Measurements from ENCODE around the gene FOXRED2.
A peak's percentile ranks its signal among the peaks of the same experiment; 100 is the strongest.
"Not testable (repeated sequence)": the region's sequence is repeated elsewhere in the genome, so short reads cannot be mapped to it uniquely, and the experiment has no call there.

Gene FOXRED2

DNA sequence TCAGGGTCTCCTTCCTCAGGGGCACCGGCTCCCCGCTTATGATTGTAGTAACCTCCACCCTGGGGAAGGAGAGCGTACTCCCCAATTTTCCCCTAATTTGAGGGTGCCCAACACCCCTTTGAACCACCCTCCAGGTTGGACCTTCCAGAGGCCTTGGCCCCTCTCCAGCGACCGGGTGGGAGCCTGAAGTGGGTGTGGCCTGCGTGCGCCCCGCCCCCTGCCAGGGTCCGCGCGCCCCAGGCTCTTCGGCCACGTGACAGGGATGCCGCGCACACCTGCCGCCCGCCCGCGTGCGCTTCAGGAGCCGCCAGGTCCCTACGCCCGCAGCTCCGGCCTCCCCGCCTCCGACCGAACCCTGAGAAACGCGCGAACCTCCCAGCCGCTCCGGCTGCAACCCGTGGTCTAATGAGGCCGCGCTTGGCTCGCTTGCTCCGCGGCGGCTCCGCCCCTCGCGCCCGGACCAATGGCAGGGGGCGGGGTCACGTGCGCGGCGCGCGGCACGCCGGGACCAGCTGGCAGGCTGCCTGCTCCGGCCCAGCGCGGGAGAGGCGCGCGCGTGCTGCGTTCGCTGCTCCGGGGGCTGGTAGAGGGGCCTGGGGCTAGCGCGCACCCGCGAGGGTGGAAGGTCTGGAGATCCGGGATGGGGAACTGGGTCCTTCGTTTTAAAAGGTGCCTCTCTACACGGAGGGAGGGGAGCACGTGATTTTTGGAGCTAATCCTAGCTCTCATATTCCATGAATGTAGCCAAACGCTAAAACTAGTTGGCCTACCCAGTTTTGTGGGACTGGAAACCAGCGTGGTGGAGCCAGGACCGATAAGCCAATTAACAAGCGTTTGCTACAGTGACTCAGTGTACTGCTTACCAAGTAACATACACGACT lies at the start of gene FOXRED2:
FOXRED2 (minus strand) TSS at position 404 of the 881 bp plus-strand sequence. CDS start 618 bp downstream, outside the sequence.
- peak; percentile 71 to 75 for DNase-seq (ENCODE audit: low read depth in 2 of 2)

DNA sequence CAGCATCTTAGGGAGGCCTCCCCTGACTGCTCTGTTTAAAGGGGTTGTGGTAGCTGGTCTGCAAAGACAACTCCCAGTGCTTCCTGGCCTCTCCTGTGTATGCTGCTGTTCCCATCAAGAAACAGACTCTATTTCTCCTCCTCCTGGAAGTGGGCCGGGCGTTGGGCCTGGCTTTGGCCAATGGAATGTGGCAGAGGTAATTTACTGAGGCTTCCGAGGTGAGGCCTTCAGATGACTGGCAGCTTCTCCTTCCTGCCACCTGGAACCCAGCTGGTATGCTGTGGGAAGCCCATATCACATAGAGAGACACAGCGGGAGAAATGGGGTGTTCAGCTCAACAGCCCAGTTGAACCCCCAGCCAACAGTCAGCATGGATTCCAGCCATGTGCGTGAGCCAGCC lies 47.3 kb upstream of the FOXRED2 start:
- no peak for DNase-seq (ENCODE audit: low read depth in 2 of 2)

DNA sequence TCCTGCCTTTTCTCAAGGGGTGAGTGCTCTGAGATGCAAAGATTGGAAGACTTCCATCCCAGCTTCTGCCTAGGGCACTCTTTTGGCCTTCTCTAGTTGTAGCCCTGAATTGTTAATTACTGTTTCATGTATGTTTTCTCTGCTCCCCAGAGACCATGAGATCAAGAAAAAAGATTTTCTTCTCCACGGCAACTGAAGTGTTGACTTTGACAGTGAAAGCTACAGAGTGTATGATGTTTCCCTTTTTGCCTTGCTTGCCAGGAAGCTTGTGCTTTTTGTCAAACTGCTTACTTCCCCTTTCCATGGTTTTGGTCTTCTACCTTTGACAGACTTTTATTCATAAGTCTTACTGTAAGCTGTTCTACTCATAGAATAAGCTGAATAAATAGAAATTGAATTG lies 45.4 kb upstream of the FOXRED2 start:
- no peak for DNase-seq (ENCODE audit: low read depth in 2 of 2)

DNA sequence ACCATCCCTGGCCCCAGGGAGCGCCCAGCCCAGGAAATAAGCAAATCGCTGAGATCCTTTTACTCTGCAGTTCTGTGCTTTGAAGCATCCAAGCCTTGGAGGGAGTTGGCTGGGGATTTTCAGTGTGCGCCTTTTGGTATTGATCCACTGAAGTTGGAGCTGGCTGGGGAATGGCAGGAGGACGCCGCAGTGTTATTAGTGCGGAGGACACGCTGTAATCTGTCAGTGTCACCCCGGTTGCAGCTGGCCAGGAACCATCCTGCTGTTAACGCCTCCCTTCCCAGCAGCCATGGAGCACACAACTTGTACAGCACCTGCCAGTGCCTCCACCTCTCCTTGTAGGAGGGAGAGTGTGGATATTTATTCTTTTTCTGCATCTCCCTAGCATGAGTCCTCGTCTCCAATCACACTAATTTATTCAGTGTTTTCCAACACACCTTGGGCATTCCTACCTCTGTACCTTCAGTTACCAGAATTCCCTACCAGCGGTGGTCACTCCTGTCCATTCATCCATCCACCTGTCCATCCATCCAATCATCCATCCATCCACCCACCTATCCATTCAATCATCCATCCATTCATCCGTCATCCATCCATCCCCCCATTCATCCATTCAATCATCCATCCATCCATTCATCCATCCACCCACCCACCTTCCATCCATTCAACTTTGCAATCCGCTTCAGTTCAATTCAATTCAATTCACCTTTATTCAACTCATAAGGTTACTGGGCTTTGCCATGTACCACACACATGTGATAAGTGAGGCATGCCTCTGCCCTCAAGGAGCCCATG lies 44.1 kb upstream of the FOXRED2 start:
- DNase-seq (ENCODE audit: low read depth in 2 of 2), result no peak

DNA sequence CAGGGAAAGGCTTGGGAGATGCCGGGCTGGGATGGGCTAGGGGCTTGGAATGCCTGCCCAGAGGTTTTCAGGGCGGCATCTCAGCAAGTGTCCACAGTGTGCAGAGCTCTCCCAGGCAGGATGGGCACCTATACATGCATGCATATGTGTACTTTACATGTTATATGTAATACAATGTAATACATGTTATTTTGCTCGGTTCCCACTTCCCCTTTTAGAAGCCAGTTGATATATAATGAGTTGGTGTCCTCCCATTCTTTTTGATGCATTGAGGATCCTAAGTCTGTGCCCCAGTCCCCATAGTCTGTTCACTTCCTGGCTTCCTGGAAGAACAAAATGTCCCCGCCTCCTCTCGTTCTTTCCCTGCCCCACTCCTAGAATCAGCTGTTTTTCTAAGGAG lies 42.2 kb upstream of the FOXRED2 start:
- no peak for DNase-seq (ENCODE audit: low read depth in 2 of 2)

DNA sequence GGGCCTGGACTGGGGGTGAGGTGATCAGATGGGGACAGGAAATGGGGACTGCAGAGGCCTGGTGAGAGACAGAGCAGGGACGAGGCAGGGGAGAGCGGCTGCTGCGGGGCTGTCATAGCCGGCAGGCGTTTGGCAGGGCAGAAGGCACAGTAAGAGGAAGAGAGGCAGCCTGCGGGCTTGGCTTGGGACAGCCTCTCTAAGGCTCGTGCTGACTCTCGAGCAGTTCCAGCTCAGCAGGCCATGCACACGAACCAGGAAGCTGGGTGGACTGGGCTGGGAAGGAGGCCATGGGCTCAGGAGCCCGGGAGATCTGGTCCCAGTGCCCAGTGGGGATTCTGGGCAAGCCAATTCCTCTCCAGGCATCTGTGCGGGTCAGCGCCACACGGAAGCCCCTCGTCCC lies 41.8 kb upstream of the FOXRED2 start:
- DNase-seq (ENCODE audit: low read depth in 2 of 2), result no peak

DNA sequence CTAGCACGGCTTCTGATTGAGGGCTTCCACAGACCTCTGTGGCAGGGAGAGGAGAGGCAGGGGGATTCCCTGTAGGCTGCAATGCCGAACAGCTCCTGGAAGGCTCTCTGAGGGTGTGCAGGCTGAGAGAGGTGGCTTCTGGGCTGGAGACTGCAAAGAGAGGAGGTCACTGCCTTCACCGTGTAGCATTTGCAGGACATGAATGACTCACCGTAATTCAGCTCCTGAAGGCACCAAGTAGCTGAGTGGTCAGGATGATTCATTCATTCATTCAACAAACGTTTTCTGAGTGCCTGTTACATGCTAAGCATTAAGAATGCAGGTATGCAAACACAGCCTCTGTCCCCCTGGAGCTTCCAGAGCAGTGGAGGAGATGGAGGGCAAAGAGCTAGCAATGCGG lies 40.1 kb upstream of the FOXRED2 start:
- no peak for DNase-seq (ENCODE audit: low read depth in 2 of 2)

DNA sequence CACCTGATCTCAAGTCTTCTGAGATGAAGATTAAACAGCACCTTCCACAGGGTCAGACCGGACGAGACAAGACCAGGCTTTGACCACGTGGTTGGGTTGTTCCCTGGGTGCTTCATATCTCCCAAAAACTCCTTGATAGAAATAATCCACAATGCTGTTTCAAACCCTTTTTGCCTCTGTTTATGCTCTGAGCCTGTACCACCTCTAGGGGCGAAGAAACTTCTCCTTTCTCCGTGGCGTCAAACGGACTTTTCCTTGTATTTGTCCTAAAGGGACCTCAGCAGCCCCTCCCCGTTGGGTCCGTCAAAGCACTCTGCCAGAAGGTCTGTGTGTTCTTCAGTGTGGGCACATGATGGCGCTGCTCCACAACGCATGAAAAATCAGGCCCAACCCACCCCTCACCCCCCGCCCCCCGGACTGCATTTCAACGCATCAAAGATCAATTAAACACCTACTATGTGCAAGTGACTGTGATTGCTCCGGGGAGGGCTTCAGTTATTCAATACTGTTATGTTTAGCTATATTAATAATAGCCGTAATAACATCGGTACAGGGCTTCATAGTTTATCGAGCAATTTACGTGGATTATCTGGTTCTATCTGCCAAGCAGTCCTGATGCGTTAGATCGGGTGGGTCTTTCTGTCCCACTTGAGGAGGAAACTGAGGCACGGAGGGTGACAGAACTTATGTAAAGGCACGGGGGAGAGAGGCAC lies 39.4 kb upstream of the FOXRED2 start:
- DNase-seq (ENCODE audit: low read depth in 2 of 2), result no peak

DNA sequence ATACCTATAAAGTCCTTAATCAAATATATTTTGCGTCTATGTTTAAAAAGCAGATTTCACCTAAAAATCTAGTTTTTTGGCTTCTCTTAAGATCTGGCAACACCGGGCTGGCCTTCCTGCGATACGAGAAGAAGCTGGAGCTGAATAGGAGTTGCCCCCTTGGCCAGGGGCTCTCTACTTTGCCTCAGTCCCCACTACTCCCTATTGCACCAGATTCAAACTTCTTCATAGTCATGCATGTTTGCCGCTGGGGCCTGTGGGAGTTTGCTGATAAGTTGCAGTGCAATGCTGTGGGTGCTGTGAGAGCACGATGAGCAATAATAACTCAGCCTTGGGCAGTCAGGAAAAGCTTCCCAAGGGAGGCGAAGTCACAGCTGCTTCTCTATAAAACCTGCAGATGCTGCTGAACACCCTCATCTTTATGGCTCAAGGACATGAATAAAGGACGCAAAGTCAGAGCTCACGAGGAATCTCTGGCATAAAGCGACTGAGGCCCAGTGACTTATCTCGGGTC lies 37.3 kb upstream of the FOXRED2 start:
- DNase-seq (ENCODE audit: low read depth in 2 of 2), result no peak

DNA sequence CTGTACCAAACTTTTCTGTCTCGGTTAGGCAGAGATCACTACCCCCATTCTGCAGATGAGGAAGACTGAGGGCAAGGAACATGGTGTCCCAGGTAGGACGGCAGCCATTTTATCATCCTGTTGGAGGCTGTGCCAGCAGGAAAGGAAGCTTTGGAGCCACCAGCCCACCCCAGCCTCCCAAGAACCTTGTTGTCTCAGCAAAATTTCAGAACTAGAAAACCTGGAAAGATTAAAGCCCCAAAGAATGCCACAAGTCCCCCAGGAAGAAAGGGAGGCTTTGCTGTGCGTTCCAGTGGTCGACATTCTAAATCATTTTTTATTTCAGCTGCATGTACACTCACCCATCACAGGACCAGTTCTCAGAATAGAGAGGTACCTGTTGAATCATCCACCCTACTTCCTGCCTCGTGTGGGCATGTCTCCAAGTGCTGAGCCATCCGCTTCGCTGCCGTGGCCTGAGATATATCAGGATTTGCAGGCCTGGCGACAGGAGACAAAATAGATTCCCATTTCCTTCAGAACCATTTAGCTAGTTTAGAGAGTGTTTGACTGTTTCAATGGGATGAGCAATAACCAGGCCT lies 35.1 kb upstream of the FOXRED2 start:
- no peak for DNase-seq (ENCODE audit: low read depth in 2 of 2)

DNA sequence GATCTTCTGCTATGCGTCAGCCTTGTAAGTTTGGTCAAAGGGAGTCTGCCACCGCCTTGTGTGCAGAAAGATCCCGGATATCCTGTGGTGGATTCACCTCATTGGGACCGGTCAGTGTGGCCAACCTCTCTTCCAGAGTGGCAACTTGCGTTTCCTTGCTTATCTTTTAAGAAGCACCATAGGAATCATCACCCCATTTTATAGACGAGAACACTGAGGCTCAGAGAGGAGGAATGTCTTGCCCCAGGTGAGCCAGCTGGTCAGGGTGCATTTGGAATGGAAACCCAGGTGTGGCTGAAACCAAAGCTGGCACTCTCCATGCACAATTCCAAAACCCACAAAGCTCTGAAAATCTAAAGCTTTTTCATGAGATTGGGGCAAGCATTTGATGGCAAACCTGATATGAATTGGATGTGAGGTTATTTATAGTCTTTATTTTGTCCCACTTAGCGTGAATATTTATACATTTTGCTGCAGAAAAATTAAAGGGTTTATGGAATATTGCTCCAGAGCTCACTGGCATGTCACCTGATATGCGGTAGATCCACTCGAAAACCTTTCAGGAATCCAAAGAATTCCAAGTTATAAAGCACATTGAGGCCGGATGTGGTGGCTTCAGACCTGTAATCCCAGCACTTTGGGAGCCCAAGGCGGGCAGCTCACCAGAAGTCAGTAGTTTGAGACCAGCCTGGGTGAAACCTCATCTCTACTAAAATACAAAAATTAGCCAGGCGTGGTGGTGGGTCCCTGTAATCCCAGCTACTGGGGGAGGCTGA lies 34.2 kb upstream of the FOXRED2 start:
- DNase-seq (ENCODE audit: low read depth in 2 of 2), result no peak

DNA sequence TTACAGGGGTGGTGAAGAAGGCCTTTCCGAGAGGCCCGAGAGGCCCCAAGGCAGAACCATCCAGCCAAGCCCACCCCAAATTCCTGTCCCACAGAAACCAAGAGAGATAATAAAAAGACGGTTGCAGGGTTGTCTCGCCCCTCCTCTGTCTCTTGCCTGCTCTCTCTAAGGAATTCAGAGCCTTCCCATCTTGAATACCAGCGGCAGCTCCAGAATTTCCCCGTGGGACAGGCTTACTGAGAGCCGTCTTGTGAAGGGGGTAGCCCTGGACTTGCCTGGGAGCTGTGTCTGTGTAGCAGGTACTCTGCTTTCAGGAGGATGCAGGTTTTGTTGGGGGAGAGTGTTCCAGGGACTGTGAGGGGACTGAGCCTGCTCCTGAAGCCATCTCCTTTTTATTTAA lies 31.7 kb upstream of the FOXRED2 start:
- no peak for DNase-seq (ENCODE audit: low read depth in 2 of 2)

DNA sequence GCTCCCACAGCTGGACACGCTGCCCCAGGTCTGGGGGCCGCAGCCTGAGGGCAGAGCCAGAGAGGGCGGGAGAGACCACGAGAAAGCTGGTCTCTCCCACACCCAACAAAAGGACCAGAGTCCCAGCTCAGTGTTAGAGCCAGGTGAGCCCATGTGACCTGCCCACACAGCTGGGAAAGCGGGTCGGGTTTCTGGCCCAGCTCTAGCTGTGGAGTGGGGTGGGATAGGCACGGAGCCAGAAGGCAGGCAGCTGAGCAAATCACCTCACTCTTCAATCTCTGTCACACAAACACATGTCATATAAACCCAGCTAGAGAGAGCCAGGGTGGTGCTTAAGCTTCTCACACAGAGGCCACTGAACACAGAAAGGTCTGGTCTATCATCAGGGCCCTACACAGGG lies 29.9 kb upstream of the FOXRED2 start:
- no peak for DNase-seq (ENCODE audit: low read depth in 2 of 2)

DNA sequence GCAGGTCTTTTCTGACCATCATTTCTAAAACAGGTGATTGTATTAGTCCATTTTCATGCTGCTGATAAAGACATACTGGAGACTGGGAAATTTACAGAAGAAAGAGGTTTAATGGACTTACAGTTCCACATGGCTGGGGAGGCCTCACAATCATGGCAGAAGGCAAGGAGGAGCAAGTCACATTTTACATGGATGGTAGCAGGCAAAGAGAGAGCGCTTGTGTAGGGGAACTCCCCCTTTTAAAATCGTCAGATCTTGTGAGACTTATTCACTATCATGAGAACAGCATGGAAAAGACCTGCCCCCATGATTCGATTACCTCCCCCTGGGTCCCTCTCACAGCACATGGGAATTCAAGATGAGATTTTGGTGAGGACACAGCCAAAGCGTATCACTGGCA lies 26.5 kb upstream of the FOXRED2 start:
- not testable (repeated sequence) for DNase-seq (ENCODE audit: low read depth in 2 of 2)

DNA sequence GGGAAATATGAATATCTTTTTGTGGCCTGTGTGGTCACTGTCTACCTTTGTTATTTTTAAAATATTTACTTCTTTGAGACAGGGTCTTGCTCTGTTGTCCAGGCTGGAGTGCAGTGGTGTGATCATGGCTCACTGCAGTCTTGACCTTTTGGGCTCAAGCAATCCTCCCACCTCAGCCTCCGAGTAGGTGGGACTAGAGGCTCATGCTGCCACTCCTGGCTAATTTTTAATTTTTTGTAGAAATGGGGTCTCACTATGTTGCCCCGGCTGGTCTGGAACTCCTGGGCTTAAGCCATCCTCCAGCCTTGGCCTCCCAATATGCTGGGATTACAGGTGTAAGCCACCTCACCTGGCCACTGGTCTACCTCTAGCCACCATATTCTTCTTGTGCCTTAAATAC lies 25.6 kb upstream of the FOXRED2 start:
- no peak for DNase-seq (ENCODE audit: low read depth in 2 of 2)

DNA sequence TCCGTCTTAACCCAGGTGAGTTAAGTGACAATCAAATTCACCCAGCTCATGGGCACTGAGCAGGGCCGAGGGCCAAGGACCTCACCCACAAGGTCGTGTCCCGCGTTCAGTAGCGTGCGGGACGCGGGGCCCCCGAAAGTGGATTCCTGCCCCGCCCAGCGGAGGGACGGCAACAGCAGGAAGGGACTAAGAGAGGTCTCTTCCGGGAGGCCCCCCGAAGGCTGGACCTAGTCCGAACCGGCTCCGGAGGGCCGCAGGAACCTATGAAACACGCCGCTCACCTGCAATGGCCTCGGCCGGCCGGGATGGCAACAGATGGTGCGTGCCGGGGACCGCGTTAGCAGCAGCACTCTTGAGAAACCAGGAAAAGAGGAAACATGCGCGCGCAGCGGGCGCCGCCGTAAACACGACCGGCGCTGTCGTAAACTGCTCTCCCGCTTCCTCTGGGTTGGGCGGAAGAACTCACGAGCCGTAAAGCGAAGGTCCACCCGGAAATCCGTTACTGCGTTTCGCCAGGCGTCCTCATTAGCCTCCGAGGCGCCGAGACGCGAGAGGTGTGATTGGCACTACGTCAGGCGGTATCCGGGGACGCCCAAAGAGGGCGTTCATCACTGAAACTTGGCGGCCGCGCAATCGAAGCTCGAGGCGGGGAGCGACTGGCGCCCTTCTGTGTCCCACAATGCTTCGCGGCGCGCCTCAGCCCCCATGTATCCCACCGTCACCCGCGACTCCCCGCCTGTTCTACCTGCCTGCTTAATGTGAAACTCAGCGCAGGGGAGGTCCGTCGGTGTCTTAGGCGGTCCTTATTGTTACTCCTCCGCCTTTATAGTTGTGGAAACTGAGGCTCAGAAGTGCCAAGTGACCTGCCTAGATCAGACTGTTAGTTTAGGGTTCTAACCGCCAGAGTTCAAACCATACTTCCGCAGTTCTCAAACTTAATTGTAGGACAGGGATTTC lies 22.2 kb upstream of the FOXRED2 start, which contains the start of gene EIF3D:
EIF3D (minus strand) TSS at position 372 of the 957 bp plus-strand sequence. CDS start 3,045 bp downstream, outside the sequence.
- DNase-seq (ENCODE audit: low read depth in 2 of 2), result peak; percentile 95 to 97

DNA sequence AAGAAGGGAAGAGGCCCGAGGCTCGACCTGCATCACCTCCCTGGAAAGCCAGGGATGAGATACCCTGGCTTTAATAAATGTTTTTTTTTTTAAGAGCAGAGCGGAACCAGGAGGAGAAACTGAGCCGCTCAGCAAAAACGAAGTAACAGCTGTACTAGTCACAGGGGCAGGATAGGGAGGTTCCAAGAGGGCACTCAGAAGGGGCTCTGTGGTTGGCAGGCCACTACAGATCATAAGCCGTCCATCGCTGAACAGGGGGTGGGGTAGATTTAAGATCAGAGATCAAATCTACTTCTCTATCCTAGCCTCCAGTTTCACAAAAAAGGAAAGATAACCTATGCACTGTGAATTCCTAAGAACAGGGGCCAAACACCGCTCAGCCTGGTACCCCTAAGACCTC lies 21.5 kb upstream of the FOXRED2 start:
- DNase-seq (ENCODE audit: low read depth in 2 of 2), result no peak

DNA sequence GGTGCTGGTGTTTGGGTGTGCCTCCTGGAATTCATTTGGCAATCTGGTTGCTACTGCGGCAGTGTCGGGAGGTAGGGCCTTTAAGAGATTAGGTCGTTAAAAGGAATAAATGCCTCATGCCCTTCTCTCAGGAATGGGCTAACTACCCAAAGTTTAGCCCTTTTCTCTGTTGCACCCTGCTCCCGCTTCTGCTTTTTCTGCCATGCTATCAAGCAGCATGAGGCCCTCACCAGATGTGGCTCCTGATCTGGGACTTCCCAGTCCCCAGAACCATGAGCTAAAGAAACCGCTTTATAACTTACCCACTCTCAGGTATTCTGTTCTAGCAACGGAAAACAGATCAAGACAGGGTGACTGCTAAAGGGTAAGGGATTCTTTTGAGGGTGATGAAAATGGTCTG lies 15.8 kb upstream of the FOXRED2 start:
- no peak for DNase-seq (ENCODE audit: low read depth in 2 of 2)

DNA sequence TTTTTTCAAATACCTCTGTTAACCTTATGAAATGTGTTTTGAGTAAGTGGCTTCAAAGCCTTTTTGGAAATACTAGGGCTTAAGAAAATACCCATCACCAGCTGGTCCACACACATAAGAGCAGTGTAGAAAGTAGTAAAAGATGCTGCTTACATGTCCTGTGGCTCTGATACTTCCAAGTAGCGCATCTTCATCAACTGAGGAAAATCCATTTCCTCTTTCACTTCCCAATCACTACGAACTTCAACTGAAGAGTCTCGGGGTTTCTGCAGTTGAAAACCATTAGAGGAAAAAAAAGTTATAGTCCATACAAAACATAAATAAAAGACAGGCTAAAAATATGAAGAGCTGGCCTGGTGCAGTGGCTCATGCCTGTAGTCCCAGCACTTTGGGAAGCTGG lies 13.6 kb upstream of the FOXRED2 start:
- no peak for DNase-seq (ENCODE audit: low read depth in 2 of 2)

DNA sequence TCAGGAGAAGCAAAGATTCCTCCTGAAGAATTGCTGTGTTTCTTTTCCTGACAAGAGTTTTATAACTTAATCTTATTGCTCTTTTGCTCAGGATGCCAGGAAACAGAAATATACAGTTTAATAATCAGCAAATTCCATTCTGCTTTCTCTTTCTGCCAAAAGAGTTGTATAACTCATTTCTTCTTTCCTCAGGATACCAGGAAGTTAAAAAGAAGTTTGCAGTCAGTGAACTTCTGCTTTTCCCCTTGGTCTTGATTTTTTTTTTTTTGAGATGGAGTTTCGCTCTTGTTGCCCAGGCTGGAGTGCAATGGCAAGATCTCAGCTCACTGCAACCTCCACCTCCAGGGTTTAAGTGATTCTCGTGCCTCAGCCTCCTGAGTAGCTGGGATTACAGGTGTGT lies 13.1 kb upstream of the FOXRED2 start:
- DNase-seq (ENCODE audit: low read depth in 2 of 2), result not testable (repeated sequence)
